Measurements from ENCODE around the gene SEMA5B.

SEMA5B gene

DNA sequence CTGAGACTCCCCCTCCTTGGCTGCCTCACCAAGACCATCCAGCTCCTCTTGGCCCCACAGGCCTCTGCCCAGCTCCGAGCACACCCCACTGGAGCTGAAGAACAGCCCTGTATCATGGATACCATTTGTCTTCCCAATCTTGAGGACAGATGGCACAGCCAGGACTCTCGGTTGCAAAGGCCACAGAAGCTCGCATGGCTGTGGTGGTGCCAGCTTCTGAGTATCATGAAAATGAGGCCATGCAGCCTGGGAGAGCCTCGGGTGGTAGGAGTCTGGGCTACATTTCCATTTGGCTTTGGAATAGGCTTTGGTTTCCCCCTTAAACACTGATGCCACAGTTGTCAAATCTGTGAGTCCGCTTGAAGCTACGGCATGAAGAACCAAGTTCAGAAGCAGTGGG, 106.6 kb downstream of the SEMA5B start:
- DNase-seq = no peak

DNA sequence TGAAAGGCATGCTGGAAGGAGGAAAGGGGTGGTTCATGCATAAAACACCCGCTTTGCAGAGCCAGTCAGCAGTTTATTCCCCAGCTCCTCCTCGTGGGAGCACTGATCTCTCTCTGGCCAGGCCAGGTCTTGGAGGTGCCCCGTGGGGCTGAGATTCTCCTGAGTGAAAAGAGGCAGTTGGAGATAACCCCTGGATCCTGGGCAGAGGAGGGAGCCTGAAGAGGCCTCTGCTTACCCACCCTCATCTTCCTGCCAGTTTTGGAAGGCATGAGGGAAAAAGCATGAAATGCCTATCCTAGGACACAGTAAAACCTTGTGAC, 108.3 kb downstream of the SEMA5B start:
- no peak for DNase-seq

DNA sequence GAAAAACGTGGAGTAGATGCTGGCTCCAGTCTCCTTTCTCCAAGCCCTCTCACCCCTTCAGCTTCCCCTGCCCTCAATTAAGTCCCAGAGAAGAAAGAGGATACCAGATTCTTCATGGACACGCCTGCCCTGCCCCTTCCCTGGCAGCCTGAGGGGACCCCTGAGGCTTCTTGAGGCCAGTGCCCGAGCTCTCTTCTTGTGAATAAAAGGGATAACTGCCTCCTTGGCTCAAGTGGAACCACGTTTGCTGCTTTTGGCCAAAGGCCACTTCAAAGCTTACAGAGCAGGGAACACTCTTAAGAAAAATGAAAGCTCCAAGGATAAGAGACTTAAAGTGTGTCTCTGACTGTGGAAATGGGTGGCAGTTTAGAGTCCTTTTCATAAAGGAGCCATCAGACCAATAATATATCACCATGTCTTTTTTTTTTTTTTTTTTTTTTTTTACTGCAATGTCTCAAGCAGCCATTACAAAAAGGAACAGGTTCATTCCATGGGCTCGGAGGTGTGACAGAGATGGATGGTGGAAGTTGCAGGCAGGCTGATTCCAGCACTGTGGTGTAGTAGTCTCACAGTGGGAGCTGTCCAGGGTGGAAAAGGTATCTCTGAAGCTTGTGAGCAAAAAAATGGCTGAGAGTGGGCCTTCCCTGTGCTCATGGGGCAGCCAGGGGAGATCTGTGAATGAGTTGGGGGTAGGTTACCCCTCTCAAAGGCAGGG, 108.8 kb downstream of the SEMA5B start:
- DNase-seq = no peak

DNA sequence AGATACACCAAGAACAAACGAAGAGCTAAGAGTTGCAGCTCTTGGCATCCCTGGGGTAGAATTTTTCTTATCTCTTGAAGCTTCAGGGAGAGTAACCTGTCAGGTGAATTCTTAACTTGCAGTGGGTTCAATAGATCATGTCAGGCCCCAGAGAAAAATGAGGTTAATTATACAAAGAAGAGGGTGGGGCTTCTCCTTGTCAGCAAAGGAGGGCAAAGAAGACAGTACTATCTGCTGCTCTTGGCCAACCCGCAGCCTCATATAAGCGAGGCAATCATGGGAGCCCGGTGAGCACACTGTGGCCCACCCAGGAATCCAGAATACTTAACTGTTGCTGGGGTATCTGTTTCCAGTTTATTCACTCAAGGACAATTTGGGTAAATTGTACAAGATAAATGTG, 110.2 kb downstream of the SEMA5B start:
- DNase-seq = no peak

DNA sequence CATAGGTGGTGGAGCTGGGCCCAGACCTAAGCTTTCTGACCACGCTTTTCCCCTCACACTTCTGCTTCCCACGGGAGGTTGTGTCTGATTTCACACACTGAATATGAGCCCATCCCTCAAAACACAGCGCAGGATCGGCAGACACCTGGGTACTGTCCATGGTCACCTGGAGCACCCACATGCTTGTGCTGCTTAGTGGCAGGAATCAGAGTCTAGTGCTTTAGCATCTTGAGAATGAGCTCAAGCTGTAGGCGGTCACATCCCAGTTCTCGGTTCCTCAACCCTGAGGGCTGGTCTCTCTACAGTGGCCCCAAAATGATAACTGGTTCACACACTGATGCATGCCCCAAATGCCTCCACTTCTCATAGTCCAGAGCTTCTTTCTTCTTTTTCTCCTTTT, 111.0 kb downstream of the SEMA5B start:
- DNase-seq = no peak

DNA sequence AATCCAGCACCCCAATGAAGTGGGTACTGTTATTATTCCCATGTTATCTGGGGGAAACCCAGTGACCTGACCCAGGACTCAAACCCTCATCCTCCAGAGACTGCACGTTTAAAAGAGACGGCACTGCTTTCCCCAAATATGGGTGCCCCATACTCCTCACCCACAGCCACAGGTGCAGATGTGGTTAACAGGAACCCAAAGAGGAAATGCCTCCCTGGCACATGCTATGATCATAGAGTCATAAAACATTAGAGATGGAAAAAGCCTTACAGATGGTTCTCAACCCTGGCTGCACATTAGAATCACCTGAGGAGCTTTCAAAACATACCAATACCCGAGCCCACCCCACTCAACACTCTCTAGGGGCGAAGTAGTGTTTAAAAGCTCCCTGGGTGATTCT, 111.5 kb downstream of the SEMA5B start:
- no peak for DNase-seq

DNA sequence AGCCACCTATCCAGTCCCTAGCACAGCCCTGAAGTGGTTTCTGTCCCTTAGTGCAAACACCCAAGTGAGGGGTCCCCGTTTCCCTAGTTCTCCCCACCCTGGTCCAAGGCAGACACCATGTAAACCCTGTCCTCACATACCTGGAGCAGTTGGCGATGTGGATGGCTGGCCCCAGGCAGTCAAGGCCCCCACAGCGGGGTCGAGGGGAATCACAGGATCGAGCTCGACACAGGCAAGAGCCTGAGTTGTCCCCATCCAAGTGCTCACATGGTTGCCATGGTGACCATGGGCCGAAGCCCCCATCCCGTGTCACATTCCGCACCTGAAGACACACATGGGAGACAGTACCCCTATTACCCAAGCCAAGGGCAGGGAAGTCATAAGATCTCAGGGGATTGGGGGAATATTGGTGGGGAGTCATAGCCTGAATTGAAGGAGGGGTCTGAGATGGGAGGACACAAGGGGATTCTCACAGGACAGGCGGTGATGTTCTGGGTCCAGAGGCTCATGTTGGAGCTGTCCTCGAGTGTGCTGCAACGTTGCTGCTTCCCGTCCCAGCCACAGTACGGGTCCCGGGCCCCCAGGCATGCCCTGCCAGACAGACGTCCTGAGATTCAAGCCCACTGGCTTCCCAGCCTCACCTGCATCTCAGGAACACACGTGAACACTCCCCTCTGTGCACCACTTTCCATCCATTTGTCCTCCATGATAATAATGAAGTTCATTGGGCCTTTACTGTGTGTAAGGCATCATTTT, 112.1 kb downstream of the SEMA5B start:
- no peak for DNase-seq

DNA sequence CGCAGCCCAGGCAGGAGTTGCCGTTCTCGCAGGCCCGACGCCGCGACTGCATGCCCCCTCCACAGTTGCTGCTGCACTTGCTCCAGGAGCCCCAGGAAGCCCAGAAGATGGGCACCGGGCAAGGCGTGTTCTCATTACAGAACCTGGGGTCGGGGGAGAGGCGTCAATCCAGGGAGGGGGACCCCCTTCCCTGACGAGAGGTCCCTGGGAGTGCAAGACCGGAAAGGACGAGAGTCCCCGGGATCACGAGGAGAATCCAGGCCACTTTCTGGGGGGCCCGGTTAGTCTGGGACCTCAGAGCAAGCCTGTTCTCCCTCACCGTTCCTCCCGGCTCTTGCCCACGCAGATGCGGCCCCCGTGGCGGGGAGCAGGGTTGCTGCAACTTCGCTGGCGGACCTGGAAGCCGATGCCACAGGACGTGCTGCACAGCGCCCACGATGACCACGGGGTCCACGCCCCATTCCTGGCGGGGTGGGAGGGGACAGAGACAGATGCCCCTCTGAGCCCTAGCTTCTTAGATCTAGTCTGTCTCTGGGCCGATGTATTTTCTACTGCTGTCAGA, 113.9 kb downstream of the SEMA5B start:
- DNase-seq = no peak

DNA sequence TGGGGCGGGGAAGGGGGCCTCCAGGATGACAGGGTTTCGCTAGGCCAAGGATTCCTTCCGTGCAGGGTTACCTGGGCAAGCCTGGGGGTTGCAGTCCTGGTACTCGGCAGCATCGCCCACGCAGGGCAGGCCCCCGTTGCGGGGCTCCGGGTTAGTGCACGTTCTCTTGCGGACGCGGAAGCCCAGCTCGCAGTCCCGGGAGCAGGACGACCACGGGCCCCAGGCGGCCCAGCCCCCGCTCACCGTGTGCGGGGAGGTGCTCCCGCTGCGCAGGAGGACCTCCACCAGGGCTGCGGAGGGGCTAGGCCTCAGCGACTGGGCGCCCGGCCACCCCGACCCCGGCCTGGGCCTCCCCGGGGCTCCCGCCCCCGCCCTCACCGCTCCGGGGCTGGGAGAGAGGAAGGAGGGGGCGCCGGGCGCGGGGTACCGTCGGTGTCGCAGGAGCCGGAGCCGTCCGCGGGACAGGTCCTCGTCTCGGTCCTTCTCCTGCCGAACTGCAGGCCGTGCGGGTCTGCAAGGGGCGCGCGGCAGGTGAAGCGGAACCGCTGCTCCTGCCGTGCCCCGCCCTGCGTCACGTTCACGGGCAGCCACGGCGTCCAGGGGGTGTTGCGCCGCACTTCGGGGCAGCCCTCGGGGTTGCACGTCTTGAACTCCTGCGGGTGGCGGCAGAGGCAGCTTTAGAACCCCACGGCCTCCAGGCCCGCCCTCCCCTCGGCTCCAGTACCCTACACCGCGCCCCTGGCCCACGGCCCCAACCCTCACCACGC, 114.6 kb downstream of the SEMA5B start:
- DNase-seq = no peak

DNA sequence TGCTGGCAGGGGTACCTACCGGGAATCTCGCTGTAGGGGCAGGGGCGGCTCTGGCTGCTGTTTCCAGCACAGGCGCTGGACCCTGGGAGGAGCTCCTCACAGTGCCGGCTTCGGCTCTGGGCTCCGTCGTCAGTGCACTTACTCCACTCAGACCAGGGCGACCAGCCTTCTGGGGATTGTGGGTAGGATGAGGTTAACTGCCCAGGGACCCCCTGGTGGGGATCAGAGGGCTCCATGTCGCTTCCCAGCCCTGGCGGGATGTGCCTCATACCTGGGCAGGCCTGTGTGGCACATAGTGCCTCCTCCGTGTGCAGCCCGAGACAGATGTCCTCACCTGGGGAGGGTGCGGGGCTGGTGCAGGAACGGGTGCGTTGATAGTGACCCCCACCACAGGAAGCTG, 115.7 kb downstream of the SEMA5B start:
- no peak for DNase-seq

DNA sequence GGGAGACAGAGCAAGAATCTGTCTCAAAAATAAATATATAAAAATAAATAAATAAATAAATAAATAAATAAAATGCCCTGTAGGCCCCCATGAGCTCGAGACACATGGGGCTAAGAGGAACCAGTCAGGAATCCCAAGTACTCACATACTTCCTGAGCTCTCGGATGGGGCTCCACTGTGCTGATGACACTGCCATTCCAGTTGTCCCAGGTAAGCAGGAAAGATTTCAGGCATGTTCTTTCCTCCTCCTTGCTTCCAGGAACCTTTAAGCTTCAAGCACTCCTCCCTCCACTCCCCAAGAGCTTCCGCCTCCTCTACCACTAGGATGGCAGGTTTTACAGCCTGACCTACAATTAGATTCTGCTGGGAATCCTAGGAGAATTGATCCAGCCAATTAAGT, 119.3 kb downstream of the SEMA5B start:
- no peak for DNase-seq

DNA sequence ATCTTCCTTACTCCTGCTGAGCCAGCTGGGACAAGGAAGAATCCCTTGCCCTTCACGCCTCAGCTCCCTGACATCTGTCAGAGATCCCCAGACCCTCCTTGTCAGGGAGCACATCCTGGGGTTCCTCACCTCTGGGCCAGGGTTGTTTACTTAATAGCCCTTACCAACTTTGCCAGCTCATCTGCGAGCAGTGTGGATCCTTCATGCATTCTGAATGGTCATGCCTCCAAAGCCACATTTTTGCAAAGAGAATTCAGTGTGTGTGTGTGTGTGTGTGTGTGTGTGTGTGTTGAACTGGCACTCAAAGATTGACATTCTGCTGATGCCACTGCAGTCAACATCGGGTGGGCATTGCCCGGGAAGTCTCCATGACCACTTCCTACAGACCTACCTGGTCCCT, 120.1 kb downstream of the SEMA5B start:
- no peak for DNase-seq

DNA sequence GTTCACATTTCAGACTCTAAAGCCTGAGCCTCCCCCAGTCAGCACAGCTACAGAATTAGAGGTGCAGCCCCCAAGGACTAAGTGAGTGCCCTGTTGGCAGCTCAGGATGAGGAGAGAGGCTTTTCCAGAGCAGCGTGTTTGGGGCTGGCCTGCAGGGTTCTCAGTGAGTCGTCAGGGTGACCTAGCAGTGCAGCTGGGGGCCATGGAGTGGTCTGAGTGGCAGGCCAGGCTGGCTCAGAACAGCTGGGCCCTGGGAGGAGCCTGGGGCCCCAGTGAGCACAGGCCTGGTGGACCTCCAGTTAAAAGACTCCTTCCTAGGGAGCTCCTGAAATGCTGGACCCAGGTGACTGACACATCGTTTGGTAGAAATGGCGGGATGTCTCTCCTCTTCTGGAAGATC, 124.4 kb downstream of the SEMA5B start:
- DNase-seq = no peak

DNA sequence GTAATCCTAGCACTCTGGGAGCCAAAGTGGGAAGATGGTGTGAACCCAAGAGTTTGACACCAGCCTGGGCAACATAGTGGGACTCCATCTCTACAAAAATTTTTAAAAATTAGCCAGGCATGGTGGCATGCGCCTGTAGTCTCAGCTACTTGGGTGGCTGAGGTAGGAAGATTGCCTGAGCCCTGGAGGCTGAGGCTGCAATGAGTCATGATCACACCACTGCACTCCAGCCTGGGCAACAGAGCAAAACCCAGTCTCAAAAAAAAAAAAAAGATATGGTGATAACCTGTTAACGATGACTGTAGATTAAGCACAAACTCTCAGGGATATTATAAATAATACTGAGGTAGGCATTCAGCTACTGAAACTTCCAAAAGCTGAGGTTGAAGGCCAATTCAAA, 125.2 kb downstream of the SEMA5B start:
- DNase-seq = peak in 2 of 3 donors; percentile 21 to 22

DNA sequence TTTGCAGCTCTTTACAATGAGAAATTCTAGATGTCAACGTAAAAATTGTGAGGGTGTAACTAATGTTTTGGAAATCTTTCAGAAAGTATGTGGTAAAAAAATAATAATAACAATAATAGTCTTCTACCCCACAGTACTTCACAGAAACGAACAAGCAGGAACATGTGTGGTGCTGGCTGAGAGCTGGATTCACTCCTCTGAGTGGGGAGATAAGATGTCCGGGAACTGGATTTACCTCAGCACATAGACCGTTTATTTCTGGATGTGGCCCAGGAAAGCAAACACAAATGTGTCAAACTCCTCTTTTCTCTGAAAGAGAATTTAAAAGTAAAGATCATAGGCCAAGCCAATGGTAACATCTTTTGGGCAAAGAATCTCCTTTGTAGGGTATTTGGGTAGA, 129.3 kb downstream of the SEMA5B start:
- DNase-seq = no peak

DNA sequence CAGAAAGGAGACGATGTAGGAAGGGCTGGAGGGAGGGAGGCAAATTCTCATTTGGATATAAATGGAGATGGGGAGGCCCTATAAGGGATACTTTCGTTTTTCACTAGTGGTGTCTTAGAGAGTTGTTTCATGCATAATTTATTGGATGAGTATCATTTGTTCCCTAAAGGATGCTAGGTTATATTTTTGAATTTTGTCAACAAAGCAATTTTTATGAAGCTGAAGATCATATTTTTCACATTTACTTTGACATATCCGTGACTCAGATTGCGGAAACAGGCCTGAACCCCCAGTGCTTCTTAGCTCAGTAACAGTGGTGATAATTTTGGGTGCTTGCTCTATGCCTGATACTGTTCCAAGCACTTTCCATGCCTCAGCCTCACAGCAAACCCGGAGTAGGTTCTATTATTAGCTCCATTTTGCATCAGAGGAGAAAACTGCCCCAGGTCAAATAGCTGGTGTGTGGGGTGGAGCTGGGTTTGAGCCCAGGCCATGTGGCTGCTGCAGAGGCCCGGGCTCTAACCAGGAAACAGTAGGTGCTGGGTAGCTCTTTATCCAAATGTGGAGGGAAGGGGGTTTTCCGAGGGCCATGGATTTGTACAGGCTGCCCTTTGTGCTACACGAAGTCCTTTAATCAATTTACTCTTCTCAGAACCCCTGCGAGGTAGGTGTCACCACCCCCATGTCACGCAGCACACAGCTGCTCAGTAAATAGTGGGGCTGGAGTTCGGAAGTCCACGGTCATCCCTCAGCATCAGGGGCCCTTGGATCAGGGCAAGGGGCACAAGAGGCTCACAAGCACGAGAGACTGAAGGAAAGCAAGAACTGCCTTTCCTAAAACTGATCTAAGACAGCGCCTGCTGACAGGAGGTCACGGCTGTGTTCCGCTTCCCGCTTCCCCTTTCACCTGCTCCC, 133.6 kb downstream of the SEMA5B start:
- no peak for DNase-seq

DNA sequence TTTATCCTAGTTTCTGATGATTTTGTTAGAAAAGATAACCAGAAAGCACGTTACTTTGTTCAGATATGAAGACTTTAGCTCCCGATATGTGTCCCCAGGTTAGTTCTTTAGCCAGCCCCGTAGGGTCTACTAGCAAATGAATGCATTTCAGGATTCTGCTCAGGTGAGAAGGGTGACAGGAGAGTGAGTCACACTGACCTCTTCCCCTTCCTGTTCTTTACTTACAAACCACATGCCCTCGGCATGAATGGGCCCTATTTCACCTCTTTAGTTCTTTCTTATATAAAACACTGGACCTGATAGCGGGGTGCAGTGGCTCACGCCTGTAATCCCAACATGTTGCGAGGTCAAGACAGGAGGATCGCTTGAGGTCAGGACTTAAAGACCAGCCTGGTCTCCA, 134.3 kb downstream of the SEMA5B start:
- DNase-seq = no peak

DNA sequence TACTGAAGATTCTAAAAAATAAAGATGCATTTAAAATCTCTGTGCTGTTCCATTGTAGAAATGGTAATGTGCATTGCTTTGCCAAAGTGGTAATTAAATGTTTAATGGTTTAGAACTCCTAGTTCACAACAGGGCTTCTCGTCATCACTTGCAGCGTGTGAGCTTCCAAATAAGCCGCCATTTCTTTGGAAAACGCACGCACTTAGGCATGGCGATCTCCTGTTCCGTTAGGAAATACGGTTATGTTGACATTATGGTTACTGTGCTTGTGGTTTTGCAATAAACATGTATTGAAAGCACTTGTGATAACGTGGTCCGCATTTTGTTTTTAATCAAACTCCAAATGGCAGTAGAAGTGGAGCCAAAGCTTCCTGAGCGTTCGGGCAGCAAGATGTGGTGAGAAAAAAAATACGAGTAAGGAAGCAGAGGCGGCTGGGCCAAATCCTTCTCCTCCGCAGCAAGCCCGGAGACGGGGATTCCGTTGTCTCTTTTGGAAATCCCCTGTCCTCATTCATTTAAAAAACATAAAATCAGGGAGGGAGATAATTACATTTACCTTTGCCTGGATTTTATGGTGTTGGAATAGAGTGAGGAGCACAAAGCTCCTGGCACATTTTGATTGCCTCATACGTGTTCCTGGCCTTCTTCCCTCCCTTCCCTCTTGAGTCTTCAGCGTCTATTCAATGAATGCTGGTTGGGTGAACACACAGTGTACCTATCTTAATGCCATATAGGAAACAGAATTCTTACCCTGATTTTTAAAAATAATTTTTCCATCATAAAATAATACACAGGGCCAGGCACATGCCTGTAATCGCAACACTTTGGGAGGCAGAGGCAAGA, 135.2 kb downstream of the SEMA5B start:
- DNase-seq = no peak

DNA sequence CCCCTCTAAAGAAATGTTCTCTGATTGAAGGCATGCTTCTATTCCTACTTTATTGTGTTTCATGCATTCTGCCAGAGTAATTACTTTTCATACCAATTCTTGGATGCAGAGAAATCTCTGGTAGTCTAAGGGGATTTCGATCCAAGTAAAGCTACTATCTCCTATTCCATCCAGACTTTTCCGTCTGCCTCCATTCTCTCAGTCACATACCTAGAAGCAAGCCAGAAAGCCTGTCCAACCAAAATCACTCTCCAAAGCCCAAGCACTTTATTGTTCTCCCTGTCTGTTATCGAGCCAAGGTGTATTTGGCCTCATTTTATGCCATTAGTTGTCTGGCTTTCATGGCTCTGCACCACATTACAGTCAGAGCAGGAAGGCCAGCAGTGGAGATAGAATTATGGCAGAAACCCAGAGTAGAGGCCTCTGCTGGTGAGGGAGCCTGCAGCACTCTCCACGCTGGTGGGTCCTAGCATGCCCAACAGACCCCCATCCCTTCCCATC, 136.8 kb downstream of the SEMA5B start:
- DNase-seq = no peak

DNA sequence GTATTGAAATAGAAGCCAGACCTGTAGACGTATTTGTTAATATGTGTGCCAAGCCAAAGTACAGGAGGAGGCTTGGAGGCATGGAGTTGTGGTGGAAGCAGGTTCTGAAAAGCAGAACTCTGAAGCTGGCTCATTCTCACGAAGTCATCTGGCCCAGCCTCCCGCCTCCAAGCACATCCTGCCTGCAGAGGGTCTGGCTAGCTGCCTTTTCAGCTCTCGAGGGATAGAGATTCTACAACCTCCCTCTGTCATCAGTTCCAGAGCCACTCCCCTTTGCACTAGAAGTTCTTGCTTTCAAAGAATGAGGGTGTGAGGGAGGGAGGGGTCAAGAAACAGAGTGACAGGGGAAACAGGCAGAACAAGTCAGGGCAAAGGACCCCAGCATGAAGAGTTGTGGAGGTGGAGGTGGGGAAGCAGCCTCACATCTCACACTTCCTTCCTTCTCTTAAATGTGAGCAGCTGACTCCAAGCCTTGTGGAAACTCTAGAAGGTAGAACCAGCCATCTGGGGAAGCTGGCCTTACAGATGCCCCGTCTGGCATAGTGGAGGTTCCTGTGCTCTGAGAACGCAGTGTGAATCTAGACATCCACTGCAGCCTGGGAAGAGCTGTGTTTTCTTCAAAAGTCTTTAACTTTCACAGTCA, 137.4 kb downstream of the SEMA5B start:
- DNase-seq = peak; percentile 62 to 73 (median 66)

DNA sequence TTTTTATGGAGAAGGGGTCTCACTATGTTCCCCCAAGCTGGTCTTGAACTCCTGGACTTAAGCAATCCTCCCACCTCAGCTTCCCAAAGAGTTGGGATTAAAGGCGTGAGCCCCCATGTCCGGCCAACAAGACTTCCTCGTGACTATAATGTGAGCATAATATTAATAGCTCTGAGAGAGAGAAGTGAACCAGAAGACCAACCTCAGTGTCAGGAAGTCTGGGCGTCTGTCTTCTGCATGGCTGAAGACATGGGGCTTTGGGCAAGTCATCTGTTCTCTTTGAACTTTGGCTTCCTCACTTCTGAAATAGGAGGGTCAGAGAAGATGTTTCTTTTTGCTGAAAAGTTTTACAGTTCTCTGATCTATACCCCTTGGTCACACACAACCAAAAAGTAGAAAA, 140.6 kb downstream of the SEMA5B start:
- peak in 1 of 3 donors; percentile 20 for DNase-seq
